Limb (tissue), 2 donors: ENCODE results near the gene SMOC2.
A peak's percentile ranks its signal among the peaks of the same experiment; 100 is the strongest.

Experiments
- DNase-seq, 2 donors: peaks; one replicate each; pipeline ENCODE4 v3.0.0-alpha.2; 2016; ENCODE audit errors: extremely low spot score in 2 of 2

The SMOC2 gene

GRCh38 chr6:168623736-168624135 is 182.8 kb downstream of the SMOC2 start:
- no peak for DNase-seq

- no peak for DNase-seq
Observed at GRCh38 chr6:168624540-168624939, 183.6 kb downstream of the SMOC2 start.

GRCh38 chr6:168624948-168625347 is 184.0 kb downstream of the SMOC2 start:
- no peak for DNase-seq

- DNase-seq = no peak
Observed at GRCh38 chr6:168625602-168626001, 184.6 kb downstream of the SMOC2 start.

GRCh38 chr6:168626046-168626602 is 185.1 kb downstream of the SMOC2 start:
- DNase-seq = no peak

GRCh38 chr6:168627506-168628175 is 186.7 kb downstream of the SMOC2 start:
- DNase-seq = no peak

GRCh38 chr6:168628176-168628553 is 187.2 kb downstream of the SMOC2 start:
- no peak for DNase-seq

GRCh38 chr6:168628732-168629245 is 187.8 kb downstream of the SMOC2 start:
- no peak for DNase-seq

- DNase-seq = no peak
Observed at GRCh38 chr6:168631564-168631963, 190.6 kb downstream of the SMOC2 start.

- DNase-seq = no peak
Observed at GRCh38 chr6:168632694-168633093, 191.7 kb downstream of the SMOC2 start.

GRCh38 chr6:168634541-168635328 is 193.8 kb downstream of the SMOC2 start:
- DNase-seq = peak in 1 of 2 donors; percentile 81

GRCh38 chr6:168636147-168637004 is 195.4 kb downstream of the SMOC2 start:
- no peak for DNase-seq

- no peak for DNase-seq
Observed at GRCh38 chr6:168637834-168638233, 196.8 kb downstream of the SMOC2 start.

- DNase-seq = peak; percentile 55 to 68
Observed at GRCh38 chr6:168638468-168639271, 197.7 kb downstream of the SMOC2 start.

GRCh38 chr6:168640181-168640580 is 199.2 kb downstream of the SMOC2 start:
- DNase-seq = no peak

- peak; percentile 44 to 69 for DNase-seq
Observed at GRCh38 chr6:168640768-168641167, 199.8 kb downstream of the SMOC2 start.

- DNase-seq = no peak
Observed at GRCh38 chr6:168641446-168641845, 200.5 kb downstream of the SMOC2 start.

- no peak for DNase-seq
Observed at GRCh38 chr6:168643401-168643800, 202.4 kb downstream of the SMOC2 start.

- DNase-seq = no peak
Observed at GRCh38 chr6:168645326-168645725, 204.3 kb downstream of the SMOC2 start.

- DNase-seq = no peak
Observed at GRCh38 chr6:168647271-168647670, 206.3 kb downstream of the SMOC2 start.
